ENCODE results near the gene EIF4G2. TPM values are rescaled to one million over a fixed set of nuclear protein-coding genes. Genes with fewer than 3 reads are reported as not detected.

Gene EIF4G2
- total and polyA plus RNA-seq, 11 donors: 142 to 1,111 (median 796) TPM

GRCh38 chr11:10803676-10804075 lies 5.0 kb downstream of the EIF4G2 start:
- ATAC-seq: no peak
- no peak for TF ChIP-seq CTCF (IDR thresholded peaks at IDR 0.05)
- no peak for TF ChIP-seq POLR2A (IDR thresholded peaks at IDR 0.05)
- intact Hi-C loops (cut with DNase I): loop anchor here in 3 of 10 donors (10.0 kb wide), 2 partner anchors 101 to 1041 kb away; partner anchors contain the start of gene USP47 (in 1 of the 3)
- Histone ChIP-seq H3K36me3 (peaks cover 7 to 89% (median 85%) of the 10 kb centered on the region in 9 donors), H3K4me1 (peaks cover 15 to 82% (median 54%) of the 10 kb centered on the region in 12 donors), H3K9me3 (no peaks in the 10 kb centered on the region), H3K27ac (peak overlapping the region in 1 of 12 donors; percentile 0), H3K4me3 (no peak overlapping the region), H3K27me3 (no peaks in the 10 kb centered on the region)
- WGBS, 4 donors: 60 to 68% (median 62%) methylated on average over 6 of the region's 6 CpGs
- DNase-seq: no peak

GRCh38 chr11:10800292-10800691 lies 8.4 kb downstream of the EIF4G2 start:
- TF ChIP-seq POLR2A (IDR thresholded peaks at IDR 0.05) (no peak), CTCF (IDR thresholded peaks at IDR 0.05) (no peak)
- ATAC-seq (no peak), DNase-seq (no peak)
- intact Hi-C loops (cut with DNase I): loop anchor here in 3 of 10 donors (10.0 kb wide), 2 partner anchors 105 to 1045 kb away; partner anchors contain the start of gene USP47 (in 1 of the 3)
- Histone ChIP-seq H3K4me1 (peaks cover 0 to 79% (median 34%) of the 10 kb centered on the region in 12 donors), H3K27ac (peak overlapping the region in 1 of 12 donors; percentile 50), H3K36me3 (peaks cover 11 to 100% (median 98%) of the 10 kb centered on the region in 9 donors), H3K9me3 (no peaks in the 10 kb centered on the region), H3K27me3 (no peaks in the 10 kb centered on the region), H3K4me3 (no peak overlapping the region)
- WGBS, 4 donors: 90 to 93% (median 92%) methylated on average over 2 of the region's 2 CpGs

GRCh38 chr11:10798330-10798928 lies 10.3 kb downstream of the EIF4G2 start:
- 46 to 63% (median 62%) methylated on average over 4 of the region's 4 CpGs for WGBS, 4 donors
- Histone ChIP-seq H3K4me1 (peaks cover 0 to 61% (median 17%) of the 10 kb centered on the region in 12 donors), H3K27ac (peak overlapping the region in 2 of 12 donors; percentile 6 to 43), H3K4me3 (no peak overlapping the region), H3K27me3 (no peaks in the 10 kb centered on the region), H3K36me3 (peaks cover 9 to 86% (median 80%) of the 10 kb centered on the region in 9 donors), H3K9me3 (no peaks in the 10 kb centered on the region)
- TF ChIP-seq POLR2A (IDR thresholded peaks at IDR 0.05) (no peak), CTCF (IDR thresholded peaks at IDR 0.05) (no peak)
- intact Hi-C loops (cut with DNase I): loop anchor here in 6 of 10 donors (5.0 to 10.0 kb wide), 5 partner anchors 126 to 996 kb away; no protein-coding TSS in a partner anchor
- ATAC-seq (no peak), DNase-seq (no peak)

GRCh38 chr11:10797531-10797930 lies 11.2 kb downstream of the EIF4G2 start:
- H3K27me3 ChIP-seq: no peaks in the 10 kb centered on the region
- H3K27ac ChIP-seq: no peak overlapping the region
- ATAC-seq (no peak), DNase-seq (no peak)
- peaks cover 0 to 61% (median 16%) of the 10 kb centered on the region in 12 donors for H3K4me1 ChIP-seq
- H3K4me3 ChIP-seq: no peak overlapping the region
- 80 to 87% (median 86%) methylated on average over 3 of the region's 3 CpGs for WGBS, 4 donors
- peaks cover 8 to 77% (median 71%) of the 10 kb centered on the region in 9 donors for H3K36me3 ChIP-seq
- intact Hi-C loops (cut with DNase I): loop anchor here in 6 of 10 donors (5.0 to 10.0 kb wide), 5 partner anchors 127 to 997 kb away; no protein-coding TSS in a partner anchor
- H3K9me3 ChIP-seq: no peaks in the 10 kb centered on the region
- TF ChIP-seq CTCF (IDR thresholded peaks at IDR 0.05): no peak
- no peak for TF ChIP-seq POLR2A (IDR thresholded peaks at IDR 0.05)

All from heart left ventricle (tissue), 16 donors.